Kidney glomerular epithelial cell (primary cell): Measurements from ENCODE around the gene FEM1B.

ENCODE experiments used
- DNase-seq: peaks from one replicate; lab custom pipeline; 2025; lab: John Stamatoyannopoulos, UW

The FEM1B gene

DNA sequence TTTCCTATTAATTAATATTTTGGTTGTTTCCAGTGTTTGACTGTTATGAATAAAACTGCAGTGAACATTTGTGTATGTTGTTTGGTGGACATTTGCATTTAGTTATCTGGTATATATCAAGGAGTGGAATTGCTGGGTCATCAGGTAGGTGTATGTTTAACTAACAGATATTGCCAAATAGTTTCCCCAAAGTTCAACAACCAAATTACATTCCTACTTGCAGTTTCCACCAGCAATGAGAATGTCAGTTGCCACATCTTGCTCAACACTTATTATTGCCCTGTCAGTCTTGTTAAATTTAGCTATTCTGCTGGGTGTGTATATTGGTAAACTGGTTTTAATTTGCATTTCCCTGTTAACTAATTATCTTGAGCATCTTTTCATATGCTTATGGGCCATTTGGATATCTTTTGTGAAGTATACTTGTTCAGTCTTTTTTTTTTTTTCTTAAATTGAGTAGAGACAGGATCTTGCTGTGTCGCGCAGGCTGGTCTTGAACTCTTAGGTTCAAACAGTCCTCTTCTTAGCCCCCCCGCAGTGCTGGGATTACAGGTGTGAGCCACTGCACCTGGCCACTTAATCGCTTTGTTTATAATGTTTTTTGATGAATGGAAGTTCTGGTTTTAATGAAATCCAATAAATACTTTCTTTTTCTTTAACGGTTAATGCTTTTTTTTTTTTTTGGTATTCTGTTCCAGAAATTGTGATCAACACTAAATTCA, 7.9 kb downstream of the FEM1B start:
- DNase-seq: no peak

DNA sequence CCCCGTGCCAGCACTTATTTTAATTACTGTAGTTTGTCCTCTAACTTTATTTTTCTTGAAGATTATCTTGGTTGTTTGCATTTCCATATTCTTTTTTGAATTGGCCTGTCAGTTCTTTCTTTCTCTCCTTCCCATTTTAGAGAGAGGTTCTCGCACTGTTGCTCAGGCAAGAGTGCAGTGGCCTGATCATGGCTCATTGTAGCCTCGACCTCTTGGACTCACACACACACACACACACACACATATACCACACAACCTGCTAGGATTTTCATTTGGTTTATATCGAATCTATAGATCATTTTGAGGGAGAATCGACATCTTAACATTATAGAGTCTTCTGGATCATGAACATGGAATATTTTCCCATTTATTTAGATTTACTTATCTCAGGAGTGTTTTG, 8.7 kb downstream of the FEM1B start:
- DNase-seq: no peak

DNA sequence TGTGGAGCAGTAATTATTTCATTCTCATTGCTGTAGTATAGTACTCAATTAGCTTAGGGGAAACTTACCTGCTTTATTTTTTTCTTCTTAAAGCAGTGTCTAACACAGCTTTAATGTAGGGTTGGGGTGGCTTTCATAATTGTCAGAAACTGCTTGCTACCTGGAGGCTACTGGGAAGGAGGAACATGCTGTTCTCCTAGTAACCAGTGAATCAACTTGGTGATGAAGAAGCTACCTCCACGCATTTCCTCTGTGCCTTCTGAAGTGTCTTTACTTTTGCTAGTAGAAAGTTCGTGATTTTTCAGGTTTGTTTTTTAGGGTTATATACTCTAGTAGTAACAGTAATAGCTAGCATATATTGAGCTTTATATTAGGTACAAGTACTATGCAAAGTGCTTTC, 11.5 kb downstream of the FEM1B start:
- no peak for DNase-seq

DNA sequence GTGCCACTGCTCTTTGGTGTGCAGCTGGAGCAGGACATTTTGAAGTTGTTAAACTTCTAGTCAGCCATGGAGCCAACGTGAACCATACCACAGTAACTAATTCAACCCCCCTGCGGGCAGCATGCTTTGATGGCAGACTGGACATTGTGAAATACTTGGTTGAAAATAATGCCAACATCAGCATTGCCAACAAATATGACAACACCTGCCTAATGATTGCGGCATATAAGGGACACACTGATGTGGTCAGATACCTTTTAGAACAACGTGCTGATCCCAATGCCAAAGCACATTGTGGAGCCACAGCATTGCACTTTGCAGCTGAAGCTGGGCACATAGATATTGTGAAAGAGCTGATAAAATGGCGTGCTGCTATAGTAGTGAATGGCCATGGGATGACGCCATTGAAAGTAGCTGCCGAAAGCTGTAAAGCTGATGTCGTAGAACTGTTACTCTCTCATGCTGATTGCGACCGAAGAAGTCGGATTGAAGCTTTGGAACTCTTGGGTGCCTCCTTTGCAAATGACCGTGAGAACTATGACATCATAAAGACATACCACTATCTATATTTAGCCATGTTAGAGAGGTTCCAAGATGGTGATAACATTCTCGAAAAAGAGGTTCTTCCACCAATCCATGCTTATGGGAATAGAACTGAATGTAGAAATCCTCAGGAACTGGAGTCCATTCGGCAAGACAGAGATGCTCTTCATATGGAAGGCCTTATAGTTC, 12.2 kb downstream of the FEM1B start:
- DNase-seq: no peak

DNA sequence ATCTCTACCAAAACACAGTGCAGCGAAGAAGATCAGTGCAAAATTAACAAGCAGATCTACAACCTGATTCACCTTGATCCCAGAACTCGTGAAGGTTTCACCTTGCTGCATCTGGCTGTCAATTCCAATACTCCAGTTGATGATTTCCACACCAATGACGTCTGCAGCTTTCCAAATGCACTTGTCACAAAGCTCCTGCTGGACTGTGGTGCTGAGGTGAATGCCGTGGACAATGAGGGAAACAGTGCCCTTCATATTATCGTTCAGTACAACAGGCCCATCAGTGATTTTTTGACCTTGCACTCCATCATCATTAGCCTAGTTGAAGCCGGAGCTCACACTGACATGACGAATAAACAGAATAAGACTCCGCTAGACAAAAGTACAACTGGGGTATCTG, 13.2 kb downstream of the FEM1B start:
- no peak for DNase-seq

DNA sequence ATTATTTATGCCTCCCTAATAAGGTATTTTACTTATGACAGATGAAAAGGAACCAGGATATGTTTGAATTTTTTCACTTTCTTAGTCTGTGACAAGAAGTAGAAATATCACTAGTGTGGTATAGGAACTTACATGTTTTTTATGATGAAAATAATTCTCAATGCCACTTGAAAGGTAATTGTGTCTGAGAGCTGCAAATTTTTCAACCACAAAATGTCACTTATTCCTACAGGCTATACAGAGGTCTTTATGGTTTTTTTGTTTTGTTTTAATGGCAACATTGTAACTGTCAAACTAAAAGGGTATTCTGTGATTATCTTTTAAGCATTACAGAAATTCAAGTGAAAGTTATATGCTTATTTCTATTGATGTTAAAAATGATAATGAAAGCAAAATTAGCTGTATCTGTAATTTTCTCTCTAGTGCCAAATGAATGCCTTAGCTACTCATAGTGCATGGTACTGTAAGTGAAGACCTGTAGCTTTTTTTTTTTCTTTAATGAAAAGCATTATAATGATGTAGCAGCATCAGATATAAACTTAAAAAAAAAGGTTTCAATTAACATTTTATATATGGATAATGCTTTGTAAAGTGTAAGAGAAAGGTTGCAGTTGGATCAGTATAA, 14.7 kb downstream of the FEM1B start:
- DNase-seq: no peak

DNA sequence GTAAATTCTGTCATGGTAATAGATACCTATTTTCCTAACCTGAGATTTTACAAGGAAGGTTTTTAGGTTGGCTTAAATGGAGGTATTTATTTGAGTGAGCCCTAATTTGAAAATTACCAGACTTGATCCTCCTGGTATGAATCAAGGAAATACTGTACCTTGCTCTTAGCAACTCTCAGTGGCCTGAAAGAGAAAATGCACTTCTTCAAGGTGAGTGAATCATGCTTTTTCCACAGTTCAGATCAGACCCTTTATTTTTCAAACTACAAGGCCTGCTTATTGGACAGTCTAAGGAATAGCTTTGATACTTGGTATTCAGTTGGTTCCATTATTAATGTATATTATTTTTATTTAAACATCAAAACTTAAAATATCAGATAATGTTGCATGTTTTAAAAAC, 15.4 kb downstream of the FEM1B start:
- DNase-seq: no peak

DNA sequence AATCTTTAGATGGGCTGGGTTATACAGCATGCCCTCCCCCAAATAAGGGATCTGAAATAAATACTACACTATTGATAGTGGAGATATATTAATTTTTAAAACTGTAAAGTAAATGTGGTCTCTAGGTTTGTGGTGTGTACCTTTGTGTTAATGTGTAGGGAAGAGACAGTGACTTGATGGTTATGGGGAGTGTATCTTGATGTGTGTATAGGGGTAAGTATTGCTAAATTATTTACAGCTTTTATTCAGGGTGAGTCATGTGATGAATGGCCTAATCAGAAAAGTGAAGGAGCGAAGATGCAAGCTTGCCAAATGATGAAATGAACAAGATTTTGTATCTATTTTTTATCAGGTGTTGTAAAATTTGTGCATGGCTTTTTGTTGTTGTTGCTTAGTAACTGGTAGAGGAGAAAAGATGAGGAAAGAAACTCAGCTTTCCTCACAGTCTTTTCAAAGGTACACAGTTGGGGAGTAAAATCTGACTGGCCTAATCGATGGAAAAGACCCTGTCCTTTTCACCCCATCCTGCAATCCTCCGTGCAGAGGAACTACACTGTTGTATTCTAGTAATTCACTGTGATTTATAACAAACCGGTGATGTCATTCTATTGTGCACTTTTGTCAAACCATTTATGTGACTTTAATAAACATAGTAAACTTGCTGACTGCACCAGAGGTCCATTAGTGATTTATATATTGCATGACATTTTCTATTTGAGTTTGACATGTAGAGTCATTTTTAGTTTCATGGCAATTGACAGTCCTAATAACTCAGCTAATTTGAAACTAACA, 17.7 kb downstream of the FEM1B start:
- no peak for DNase-seq

DNA sequence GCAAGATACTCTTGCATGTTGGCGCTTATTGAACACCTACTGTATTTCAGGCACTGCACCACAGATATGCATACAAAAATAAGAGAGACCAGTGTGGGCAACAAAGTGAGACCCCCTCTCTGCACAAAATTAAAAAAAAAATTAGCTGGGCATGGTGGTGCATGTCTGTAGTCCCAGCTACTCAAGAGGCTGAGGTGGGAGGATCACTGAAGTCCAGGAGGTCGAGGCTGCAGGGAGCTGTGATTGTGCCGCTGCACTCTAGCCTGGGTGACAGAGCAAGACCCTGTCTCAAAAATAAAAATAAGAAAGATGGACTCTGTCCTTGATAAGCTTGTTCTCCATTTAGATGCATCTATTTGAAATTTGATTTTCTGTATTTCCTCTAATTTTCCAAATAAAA, 20.8 kb downstream of the FEM1B start:
- no peak for DNase-seq

DNA sequence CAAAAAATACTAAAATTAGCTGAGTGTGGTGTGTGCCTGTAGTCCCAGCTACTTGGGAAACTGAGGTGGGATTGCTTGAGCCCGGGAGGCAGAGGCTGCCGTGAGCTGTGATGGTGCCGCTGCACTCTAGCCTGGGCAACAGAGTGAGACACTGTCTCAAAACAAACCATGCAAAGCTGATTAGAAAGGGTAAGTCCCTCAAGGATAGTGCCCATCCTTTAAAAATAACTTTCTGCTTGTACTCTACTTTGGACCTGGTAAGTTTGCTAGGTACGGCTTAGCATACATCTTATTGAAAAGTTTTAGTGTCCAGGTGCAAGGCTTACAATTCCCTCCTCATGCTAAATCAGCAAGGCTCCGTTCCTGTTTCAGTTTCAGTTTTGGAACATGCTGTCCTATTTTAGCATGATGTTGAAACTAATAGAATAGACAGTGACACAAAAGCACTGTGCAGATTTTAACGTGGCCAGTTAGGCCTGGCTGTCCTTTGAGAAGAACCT, 21.4 kb downstream of the FEM1B start:
- no peak for DNase-seq

DNA sequence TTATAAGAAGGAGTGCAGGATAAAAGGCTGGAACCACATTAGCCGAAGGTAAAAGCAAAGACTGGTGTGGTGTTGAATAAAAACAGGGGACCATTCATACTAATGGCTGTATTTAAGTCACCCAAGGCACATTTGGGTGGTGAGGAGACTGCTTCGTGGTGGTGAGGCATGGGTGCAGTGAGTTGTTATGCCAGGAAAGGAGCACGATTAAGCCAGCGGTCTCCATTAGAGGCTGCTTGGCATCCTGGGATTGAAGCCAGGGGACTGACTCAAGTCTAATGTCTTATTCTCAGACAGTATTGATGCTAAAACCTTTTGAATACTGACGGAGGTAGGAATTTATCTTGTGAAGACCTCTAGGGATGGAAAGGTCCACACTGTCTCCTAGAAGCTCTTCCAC, 21.9 kb downstream of the FEM1B start:
- DNase-seq: no peak

DNA sequence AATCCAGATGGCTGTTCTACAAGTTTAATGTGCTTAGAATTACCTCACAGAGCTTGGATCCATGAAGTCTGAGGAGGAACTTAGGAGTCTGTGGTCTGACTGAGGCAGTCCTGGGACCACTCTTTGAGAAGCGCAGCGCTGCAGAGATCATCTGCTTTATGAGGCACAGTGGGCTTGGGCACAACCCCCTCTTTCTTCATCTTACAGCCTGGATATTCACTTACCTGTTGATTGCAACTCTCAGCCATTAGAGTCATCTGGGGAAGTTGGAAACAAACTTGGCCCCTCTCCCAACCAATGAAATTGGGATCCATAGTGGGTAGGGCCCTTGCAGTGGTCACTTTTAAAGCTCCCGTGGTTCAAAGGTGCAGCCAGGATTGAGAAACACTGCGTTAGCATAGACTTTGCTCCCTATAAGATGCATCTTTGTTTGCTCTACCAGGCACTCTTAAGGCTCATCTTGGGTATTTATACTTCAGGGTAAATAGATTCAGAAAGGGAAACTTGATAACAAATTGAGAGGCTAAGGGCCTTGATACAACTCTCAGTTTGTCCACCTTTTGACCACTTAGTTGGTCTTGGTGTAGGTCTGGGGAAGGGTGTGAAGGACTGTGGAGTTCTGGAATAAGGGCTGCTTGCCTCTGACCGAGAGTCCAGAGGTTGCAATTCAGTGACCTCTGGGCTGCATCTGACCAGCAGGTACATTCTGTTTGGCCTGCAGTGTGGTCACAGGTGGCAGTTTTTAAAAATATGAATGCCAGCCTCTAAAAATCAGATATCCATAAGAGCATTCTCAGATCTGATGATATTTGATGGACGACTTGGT, 22.8 kb downstream of the FEM1B start:
- DNase-seq: no peak

DNA sequence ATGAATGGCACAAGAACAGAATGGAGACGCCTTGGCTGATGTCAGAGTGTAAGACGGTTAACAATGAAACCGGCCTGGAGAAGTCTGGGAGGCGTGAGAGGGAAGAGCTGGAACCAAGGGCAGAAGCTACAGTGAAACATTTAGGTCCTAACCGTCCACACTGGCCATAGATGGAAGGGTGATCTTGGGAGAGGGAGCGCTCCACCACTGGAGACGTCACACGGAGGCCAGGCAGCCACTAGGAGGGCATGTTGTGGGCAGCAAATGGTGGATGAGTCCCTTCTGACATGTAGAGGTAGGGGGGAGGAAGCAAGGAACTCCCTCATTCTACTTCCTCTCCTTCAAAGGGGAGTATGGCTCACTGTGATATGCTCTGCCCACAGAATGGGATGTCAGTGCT, 23.8 kb downstream of the FEM1B start:
- no peak for DNase-seq

DNA sequence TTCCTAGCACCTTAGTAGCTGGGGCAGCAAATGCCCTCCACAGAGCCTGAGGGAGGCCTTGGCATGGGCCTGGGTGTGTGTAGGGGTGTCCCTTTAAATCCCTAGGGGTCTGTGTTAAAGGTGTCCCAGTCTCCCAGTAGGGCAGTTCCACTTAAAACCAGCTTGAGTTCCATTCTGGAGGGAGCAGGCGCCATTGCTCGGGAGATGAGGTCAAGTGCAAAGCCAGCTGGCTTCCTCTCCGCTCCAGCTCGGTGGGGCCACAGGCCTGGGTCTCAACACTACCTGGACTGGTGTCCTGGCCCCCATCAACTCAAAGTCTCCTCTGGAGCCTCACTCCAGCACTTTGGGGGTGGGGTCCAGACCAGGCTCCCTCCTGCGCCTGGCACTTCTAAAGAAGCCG, 25.2 kb downstream of the FEM1B start:
- DNase-seq: no peak

DNA sequence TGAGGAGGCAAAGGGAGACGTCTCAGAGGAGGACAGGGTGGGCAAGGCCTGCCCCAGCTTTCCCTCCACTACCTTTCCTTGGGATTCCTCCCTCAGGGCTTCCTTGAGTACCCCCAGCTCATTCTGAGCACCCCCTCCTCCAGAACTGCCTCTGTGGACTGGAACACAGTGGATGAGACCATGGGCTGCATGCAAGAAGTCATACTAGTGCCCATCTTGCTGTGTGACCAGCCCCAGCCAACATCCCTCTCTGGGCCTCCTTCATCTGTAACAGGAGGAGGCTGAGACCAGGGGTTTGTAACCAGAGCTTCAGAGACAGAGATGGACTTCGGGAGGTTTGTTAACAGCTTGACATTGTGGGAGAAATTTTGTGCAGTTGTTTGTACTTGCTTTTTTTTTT, 25.6 kb downstream of the FEM1B start:
- DNase-seq: no peak

DNA sequence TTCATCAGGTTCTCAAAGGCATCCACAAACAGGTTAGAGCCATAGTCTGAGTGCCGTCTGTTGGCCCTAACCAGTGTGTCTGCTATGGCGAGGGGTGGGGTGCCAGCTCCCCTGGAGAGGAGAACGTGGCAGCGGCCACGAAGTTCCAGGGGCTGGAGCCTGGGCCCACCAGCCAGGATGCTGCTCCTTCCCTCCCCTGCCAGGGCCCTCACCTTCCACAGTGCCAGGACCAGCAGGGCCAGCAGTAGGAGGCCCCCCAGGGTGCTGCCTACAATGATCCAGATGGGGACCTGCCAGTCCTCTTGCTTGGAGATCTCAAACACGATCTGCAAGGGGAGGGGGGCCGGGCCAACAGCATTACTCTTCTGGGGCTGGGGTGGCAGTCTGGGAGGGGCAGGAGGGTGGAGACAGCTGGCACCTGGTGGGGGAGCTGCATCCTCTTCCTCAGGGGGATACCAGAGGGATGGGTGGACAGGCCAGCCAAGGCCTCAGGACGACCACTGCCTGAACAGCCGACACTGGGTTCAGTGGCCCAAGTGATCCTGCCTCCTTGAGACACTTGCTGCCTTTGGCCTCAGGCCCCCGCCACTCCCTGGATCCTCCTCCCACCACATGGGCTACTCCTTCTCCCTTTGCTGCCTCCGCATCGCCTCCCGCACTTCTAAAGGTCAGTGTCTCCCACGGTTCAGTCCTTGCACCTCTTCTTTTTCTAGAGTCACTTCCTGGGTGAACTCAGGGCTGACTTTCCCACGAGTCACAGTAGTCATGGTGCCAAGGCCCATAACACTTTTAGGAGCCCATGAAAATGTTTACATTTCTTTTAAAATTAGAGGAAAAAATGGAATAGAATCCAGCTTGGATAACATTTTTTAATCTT, 26.3 kb downstream of the FEM1B start:
- no peak for DNase-seq

DNA sequence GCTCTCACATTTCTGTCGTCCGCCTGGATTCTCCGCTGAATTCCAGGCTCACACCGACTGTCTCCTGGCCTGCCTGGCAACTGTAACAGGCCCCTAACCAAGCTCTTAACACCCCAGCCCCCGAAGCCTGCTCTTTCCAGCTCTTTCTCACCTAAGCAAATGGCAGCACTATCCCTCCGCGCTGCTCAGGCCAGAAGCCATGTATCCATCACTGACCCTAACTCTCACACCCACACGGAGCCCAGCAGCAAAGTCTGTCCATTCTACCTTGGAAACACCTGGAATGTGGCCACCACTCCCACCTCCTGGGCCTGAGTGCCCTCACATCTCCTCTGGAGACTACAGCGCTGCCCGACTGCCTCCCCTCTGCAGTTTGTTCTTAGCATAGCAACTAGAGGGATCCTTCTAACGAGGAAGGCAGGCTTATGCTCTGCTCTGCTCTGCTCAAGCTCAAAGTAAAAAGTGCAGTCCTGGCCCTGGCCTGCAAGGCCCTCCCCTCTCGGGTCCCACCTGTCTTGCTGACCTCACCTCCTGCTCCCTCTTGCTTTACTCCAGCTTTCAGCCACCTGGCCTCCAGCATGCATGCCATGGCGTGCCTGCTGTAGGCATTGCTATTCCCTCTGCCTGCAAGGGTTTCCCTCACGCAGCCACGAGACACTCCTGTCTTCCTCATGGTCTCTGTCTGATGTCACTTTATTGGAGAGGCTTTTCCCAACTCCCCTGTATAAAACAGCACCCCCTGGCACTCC, 27.2 kb downstream of the FEM1B start:
- no peak for DNase-seq

DNA sequence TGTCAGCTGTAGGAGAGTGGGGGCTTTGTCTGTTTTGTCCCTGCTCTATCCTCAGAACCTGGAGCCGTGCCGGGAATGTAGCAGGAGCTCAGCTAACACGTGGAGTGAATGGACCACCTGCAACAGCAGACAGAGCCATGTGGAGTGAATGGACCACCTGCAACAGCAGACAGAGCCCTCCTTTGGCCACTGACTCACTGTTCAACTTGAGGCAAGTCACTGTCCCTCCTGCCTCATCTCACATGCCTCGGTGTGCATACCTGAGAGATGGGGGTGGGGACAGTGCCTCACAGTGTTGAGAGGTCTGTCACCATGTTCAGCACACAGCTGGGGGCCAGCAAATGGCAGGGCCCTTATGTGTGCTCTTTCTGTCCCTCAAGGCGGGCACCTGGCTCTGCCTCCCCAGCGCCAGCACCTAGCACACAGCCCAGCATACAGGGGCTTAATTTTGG, 27.9 kb downstream of the FEM1B start:
- DNase-seq: no peak

DNA sequence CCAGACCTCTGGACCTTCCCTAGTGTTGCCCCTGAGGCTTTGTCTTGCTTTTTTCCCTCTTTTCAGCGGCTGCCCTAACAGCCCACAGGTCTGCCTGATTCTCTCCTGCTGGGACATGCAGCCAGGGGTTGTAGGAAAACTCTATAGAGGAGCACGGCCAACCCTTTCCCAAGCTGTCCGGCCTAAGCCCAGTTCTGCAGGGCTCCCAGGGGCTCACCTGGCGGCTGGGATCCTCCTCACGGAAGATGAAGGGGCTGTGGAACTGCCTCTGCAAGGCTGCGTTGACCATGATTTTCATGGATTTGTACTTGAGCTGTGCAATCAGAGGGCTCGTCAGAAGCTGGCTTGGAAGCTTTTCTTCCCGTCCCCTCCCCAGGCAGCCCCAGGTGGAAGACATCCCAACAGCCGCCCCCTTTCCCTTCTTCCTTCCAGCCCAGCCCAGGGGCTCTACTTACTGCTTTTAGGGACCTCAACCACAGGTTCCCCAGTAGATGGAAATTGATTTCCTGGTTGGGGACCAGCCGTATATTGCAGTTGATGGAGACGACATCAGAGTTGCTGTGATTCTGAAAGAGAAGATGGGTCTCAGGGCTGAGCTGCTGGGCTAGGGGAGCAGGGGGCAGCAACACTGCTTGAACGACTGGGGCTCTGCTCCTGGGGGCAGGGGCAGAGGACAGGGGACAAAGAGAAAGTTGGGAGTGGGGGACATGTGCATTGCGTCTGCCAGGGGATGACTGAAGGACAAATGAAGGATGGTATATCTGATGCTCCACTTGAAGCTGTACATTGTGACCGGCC, 29.8 kb downstream of the FEM1B start:
- no peak for DNase-seq
